ENCODE data around the gene RILPL2.

Gene RILPL2

DNA sequence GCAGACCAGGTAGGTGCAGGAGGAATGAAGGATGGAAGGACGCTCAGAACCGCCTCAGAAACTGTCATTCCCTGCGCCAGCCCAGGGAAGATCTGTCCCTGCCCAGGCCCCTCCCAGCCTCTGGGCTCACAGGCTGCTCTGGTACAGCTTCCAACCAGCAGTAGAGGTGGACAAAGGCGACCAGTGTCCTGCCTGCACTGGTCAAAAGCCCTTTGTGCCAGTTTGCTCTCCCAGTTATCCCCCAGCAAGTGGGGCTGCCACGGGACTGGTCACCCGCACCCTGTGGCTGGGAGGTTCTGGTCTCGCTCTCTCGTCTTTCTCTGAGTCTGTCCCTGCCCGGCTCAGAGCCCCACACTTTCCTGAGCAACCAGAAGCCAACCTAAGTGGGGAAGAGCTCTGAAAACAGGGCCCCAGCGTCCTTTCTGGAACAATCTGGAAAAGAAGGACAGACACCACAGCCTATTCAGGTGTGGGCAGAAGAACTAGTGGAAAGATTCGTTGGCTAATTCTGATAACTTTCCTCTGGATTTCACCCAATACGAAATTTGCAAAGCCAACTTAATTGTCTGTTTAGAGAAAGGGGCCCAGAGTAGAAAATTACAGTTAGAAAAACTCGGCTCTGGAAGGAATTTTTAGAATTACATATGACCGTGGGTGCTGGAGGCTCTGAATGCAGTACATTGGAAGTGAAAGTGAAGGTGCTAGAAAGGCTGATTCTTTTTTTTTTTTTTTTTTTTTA is 43.1 kb upstream of the RILPL2 start:
- Histone ChIP-seq H3K36me3 (ENCODE audit: low read depth) (peaks cover 15% of the 10 kb centered on the region; the same call in 1 of the 2 replicates), H3K4me1 (ENCODE audit: insufficient read depth, poor library complexity, severe bottlenecking) (no peaks in the 10 kb centered on the region), H3K27ac (ENCODE audit: poor library complexity, severe bottlenecking) (no peak overlapping the region), H3K4me3 (ENCODE audit: severe bottlenecking) (no peak overlapping the region), H3K27me3 (ENCODE audit: insufficient read depth, poor library complexity, severe bottlenecking) (no peaks in the 10 kb centered on the region), H3K9me3 (ENCODE audit: severe bottlenecking) (no peaks in the 10 kb centered on the region)
- no peak for ATAC-seq (ENCODE audit: low read depth)
- TF ChIP-seq, protein P1, sequence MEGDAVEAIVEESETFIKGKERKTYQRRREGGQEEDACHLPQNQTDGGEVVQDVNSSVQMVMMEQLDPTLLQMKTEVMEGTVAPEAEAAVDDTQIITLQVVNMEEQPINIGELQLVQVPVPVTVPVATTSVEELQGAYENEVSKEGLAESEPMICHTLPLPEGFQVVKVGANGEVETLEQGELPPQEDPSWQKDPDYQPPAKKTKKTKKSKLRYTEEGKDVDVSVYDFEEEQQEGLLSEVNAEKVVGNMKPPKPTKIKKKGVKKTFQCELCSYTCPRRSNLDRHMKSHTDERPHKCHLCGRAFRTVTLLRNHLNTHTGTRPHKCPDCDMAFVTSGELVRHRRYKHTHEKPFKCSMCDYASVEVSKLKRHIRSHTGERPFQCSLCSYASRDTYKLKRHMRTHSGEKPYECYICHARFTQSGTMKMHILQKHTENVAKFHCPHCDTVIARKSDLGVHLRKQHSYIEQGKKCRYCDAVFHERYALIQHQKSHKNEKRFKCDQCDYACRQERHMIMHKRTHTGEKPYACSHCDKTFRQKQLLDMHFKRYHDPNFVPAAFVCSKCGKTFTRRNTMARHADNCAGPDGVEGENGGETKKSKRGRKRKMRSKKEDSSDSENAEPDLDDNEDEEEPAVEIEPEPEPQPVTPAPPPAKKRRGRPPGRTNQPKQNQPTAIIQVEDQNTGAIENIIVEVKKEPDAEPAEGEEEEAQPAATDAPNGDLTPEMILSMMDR (IDR thresholded peaks at IDR 0.05; ENCODE audit: poor library complexity, severe bottlenecking): no peak
- DNase-seq (ENCODE audit: low spot score): no peak

DNA sequence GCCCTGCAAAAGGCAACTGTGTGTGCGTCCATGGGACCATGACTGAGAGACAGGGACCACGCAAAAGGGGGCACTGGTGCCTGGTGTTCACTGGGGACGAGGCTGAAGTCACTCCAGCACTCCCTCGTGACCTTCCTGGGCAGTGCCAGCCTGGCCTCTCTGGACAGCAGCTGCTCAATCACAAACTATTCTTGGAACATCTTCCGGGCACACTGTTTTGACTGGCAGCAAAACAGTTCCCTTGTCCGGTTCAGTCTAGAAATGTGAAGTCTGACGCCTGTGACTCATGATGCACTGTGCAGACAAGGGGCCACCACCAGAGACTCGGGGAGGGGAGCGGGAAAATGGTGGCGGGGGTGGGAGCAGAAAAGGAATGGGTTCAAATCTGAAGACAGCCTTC is 42.3 kb upstream of the RILPL2 start:
- Histone ChIP-seq H3K4me1 (ENCODE audit: insufficient read depth, poor library complexity, severe bottlenecking) (no peaks in the 10 kb centered on the region), H3K27ac (ENCODE audit: poor library complexity, severe bottlenecking) (no peak overlapping the region), H3K27me3 (ENCODE audit: insufficient read depth, poor library complexity, severe bottlenecking) (no peaks in the 10 kb centered on the region), H3K36me3 (ENCODE audit: low read depth) (peaks cover 13% of the 10 kb centered on the region; the same call in 1 of the 2 replicates), H3K9me3 (ENCODE audit: severe bottlenecking) (no peaks in the 10 kb centered on the region), H3K4me3 (ENCODE audit: severe bottlenecking) (no peak overlapping the region)
- no peak for ATAC-seq (ENCODE audit: low read depth)
- no peak for DNase-seq (ENCODE audit: low spot score)
- TF ChIP-seq, protein P1 (IDR thresholded peaks at IDR 0.05; ENCODE audit: poor library complexity, severe bottlenecking): no peak

DNA sequence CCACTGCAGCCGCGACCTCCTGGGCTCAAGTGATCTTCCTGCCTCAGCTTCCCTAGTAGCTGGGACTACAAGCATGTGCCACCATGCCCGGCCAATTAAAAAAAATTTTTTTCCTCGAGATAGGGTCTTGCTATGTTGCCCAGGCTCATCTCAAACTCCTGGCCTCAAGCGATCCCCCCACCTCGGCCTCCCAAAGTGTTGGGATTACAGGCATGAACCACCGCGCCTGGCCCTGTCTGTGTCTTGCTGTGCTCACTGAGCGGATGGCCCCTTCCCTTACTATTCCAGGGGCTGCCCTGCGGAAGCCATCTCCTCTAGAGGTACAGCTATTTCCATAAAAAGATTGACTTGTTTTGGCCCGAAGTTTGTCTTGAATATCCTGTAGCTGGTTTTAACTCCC is 41.6 kb upstream of the RILPL2 start:
- peaks cover 14% of the 10 kb centered on the region for H3K36me3 ChIP-seq (ENCODE audit: low read depth)
- H3K4me3 ChIP-seq (ENCODE audit: severe bottlenecking): no peak overlapping the region
- TF ChIP-seq, protein P1 (IDR thresholded peaks at IDR 0.05; ENCODE audit: poor library complexity, severe bottlenecking): no peak
- no peak for DNase-seq (ENCODE audit: low spot score)
- H3K27ac ChIP-seq (ENCODE audit: poor library complexity, severe bottlenecking): no peak overlapping the region
- H3K4me1 ChIP-seq (ENCODE audit: insufficient read depth, poor library complexity, severe bottlenecking): no peaks in the 10 kb centered on the region
- H3K9me3 ChIP-seq (ENCODE audit: severe bottlenecking): no peaks in the 10 kb centered on the region
- no peaks in the 10 kb centered on the region for H3K27me3 ChIP-seq (ENCODE audit: insufficient read depth, poor library complexity, severe bottlenecking)
- ATAC-seq (ENCODE audit: low read depth): no peak

DNA sequence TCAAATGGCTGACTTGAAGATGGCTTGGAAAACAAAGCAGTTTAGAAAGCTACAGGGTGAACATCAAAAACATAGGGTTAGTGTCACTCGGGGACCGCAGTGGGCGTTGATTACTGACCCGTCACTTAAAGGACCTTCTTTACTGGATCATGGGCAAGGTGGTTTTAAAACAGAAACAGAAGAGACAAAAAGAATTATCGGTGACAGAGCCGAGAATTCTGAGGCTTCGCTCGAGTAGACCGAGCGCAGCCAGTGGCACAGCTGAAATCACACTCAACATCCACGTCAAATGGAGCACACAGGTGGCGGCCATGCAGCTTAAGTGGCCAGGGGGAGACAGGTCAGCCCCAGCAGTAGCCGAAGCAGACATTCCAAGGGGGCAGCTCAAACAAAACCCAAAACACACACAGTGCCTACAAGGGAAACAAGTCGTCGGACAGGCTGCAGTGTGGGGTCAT is 38.8 kb upstream of the RILPL2 start:
- TF ChIP-seq, protein P1 (IDR thresholded peaks at IDR 0.05; ENCODE audit: poor library complexity, severe bottlenecking): no peak
- DNase-seq (ENCODE audit: low spot score): no peak
- peaks cover 37% of the 10 kb centered on the region for H3K36me3 ChIP-seq (ENCODE audit: low read depth)

More for the DNA sequence above, 38.8 kb upstream of the RILPL2 start:
- Histone ChIP-seq H3K27me3 (ENCODE audit: insufficient read depth, poor library complexity, severe bottlenecking) (no peaks in the 10 kb centered on the region), H3K9me3 (ENCODE audit: severe bottlenecking) (no peaks in the 10 kb centered on the region), H3K4me3 (ENCODE audit: severe bottlenecking) (no peak overlapping the region), H3K4me1 (ENCODE audit: insufficient read depth, poor library complexity, severe bottlenecking) (no peaks in the 10 kb centered on the region), H3K27ac (ENCODE audit: poor library complexity, severe bottlenecking) (no peak overlapping the region)
- no peak for ATAC-seq (ENCODE audit: low read depth)
